K562 (cell line): ENCODE data around the gene GLI3. TPM values are rescaled to one million over a fixed set of nuclear protein-coding genes. Genes with fewer than 3 reads are reported as not detected.

ENCODE experiments used
- ATAC-seq: fragments of 200-7000 bp; cut with Tn5 transposase; 3 replicates; pipeline ENCODE4 v1.9.1; 2020; ENCODE audit warnings: moderate library complexity
- BruUV-seq: library from RNA; stranded (reverse); fragments of 400-500 nt; replicated peaks from 2 replicates; lab custom pipeline; 2021; lab: Mats Ljungman, UMichigan
- CTCF ChIA-PET: fragments of 300-600 bp; formaldehyde crosslinking; extraction: SDS; loops from one replicate; lab custom pipeline; 2021; ENCODE audit warnings: low intra/inter-chr PET ratio; lab: Yijun Ruan, JAX
- POLR2A ChIA-PET: fragments of 300-600, 350-650 bp; sonication (Branson Sonifier 250); formaldehyde crosslinking; extraction: SDS; loops from one replicate; lab custom pipeline; 2021; ENCODE audit warnings: antibody characterized with exemption, inconsistent platforms; lab: Yijun Ruan, JAX
- DNase-seq, 4 experiments: peaks; one replicate each; pipeline versions ENCODE4 v3.0.0 to v3.0.0-alpha.2; 2011 to 2018; ENCODE audit warnings: low spot score in 3 of 4, mixed read lengths in 3 of 4; ENCODE audit errors: extremely low read depth in 1 of 4
- FAIRE-seq: peaks from 2 replicates; lab custom pipeline; 2011; peaks lifted over from hg19 to GRCh38; lab: Jason Lieb, UNC
- H2AFZ ChIP-seq: 2 replicates; pipeline ENCODE4 v1.6.0; 2011; ENCODE audit warnings: low read depth, low read length, control low read depth, inconsistent platforms
- H3K27ac ChIP-seq: fragments of 200-600 bp; 3 replicates; pipeline ENCODE4 v1.8.0; 2011; ENCODE audit warnings: low read depth, mild to moderate bottlenecking, control low read depth, inconsistent platforms, low read length, moderate library complexity, mixed read lengths; ENCODE audit errors: extremely low read depth
- H3K27me3 ChIP-seq, 2 experiments: fragments of 300-600 bp in 1 of 2; 2 replicates in 1 of 2; 3 replicates in 1 of 2; pipeline versions ENCODE4 v1.6.0 to v1.8.0; 2011; ENCODE audit warnings: inconsistent platforms in 2 of 2, low read length in 2 of 2, mild to moderate bottlenecking in 1 of 2, mixed read lengths in 1 of 2, moderate library complexity in 1 of 2; ENCODE audit not compliant: control insufficient read depth in 2 of 2, insufficient read depth in 2 of 2
- H3K36me3 ChIP-seq: fragments of 300-600 bp; 3 replicates; pipeline ENCODE4 v1.8.0; 2011; ENCODE audit warnings: mild to moderate bottlenecking, low read length, inconsistent platforms; ENCODE audit not compliant: control insufficient read depth, insufficient read depth
- H3K4me1 ChIP-seq, 2 experiments: fragments of 200-600 bp in 1 of 2; replicated peaks in 1 of 2; 2 replicates in 1 of 2; 3 replicates in 1 of 2; pipeline versions ENCODE4 v1.5.1 to v1.8.0; 2011; ENCODE audit warnings: inconsistent platforms in 2 of 2, low read length in 2 of 2, mild to moderate bottlenecking in 1 of 2, mixed read lengths in 1 of 2, moderate library complexity in 1 of 2; ENCODE audit not compliant: control insufficient read depth in 2 of 2, insufficient read depth in 2 of 2
- H3K4me2 ChIP-seq: 2 replicates; pipeline ENCODE4 v1.6.1; 2011; ENCODE audit warnings: low read length, control low read depth, inconsistent platforms, mixed read lengths; ENCODE audit not compliant: insufficient read depth
- H3K4me3 ChIP-seq: fragments of 200-600 bp; sonication (generic), shearing (Covaris generic); 2 replicates; pipeline ENCODE4 v1.5.1; 2016; ENCODE audit warnings: control low read depth, inconsistent platforms
- H3K79me2 ChIP-seq: fragments of 200-600 bp; 3 replicates; pipeline ENCODE4 v1.8.0; 2011; ENCODE audit warnings: low read length, inconsistent platforms; ENCODE audit not compliant: control insufficient read depth, insufficient read depth
- H3K9ac ChIP-seq, 2 experiments: 2 replicates each; pipeline versions ENCODE4 v1.6.0 to v1.6.1; 2011; ENCODE audit warnings: low read depth in 2 of 2, low read length in 2 of 2, control low read depth in 1 of 2, inconsistent platforms in 1 of 2, mild to moderate bottlenecking in 1 of 2, mixed read lengths in 1 of 2; ENCODE audit not compliant: insufficient read depth in 1 of 2
- H3K9me1 ChIP-seq: one replicate; pipeline ENCODE4 v1.6.0; 2011; ENCODE audit warnings: inconsistent platforms, mild to moderate bottlenecking, low read length, moderate library complexity; ENCODE audit not compliant: control insufficient read depth, insufficient read depth
- H3K9me3 ChIP-seq: replicated peaks from 2 replicates; pipeline ENCODE4 v1.5.1; 2011; ENCODE audit warnings: low read depth, low read length, inconsistent platforms; ENCODE audit not compliant: control insufficient read depth, insufficient read depth
- H4K20me1 ChIP-seq: replicated peaks from 2 replicates; pipeline ENCODE4 v1.6.1; 2011; ENCODE audit warnings: low read length, inconsistent platforms, mixed read lengths; ENCODE audit not compliant: control insufficient read depth, insufficient read depth
- BRCA1 ChIP-seq, 2 experiments: fragments of 450-650 bp in 1 of 2; sonication (generic) in 1 of 2; formaldehyde crosslinking in 1 of 2; IDR thresholded peaks; 2 replicates each; pipeline versions ENCODE4 v1.5.0 to v1.6.1; 2017 to 2020; ENCODE audit warnings: mild to moderate bottlenecking in 1 of 2, missing genetic modification reagents in 1 of 2
- CC2D1A ChIP-seq: fragments of 450-650 bp; IDR thresholded peaks from 2 replicates; pipeline ENCODE4 v1.6.1; 2017; ENCODE audit warnings: mild to moderate bottlenecking
- CTBP1 ChIP-seq: fragments of 450-650 bp; IDR thresholded peaks from 2 replicates; pipeline ENCODE4 v1.6.1; 2016; ENCODE audit warnings: borderline replicate concordance
- DNMT1 ChIP-seq: fragments of 450-650 bp; IDR thresholded peaks from 2 replicates; pipeline ENCODE4 v1.6.1; 2016; ENCODE audit warnings: antibody characterized with exemption, mild to moderate bottlenecking
- E2F8 ChIP-seq: fragments of 450-650 bp; IDR thresholded peaks from 2 replicates; pipeline ENCODE4 v1.7.1; 2018; ENCODE audit warnings: mild to moderate bottlenecking, low read depth; ENCODE audit not compliant: partially characterized antibody
- FOXA1 ChIP-seq: fragments of 450-650 bp; IDR thresholded peaks from 2 replicates; pipeline ENCODE4 v1.6.1; 2016; ENCODE audit warnings: mild to moderate bottlenecking, borderline replicate concordance
- XRCC3 ChIP-seq: fragments of 450-650 bp; IDR thresholded peaks from 2 replicates; pipeline ENCODE4 v1.6.1; 2017; ENCODE audit warnings: mild to moderate bottlenecking, moderate library complexity
- ZNF197 ChIP-seq: fragments of 200-800 bp; sonication (Bioruptor generic); IDR thresholded peaks from 2 replicates; pipeline ENCODE4 v1.6.1; 2016; ENCODE audit warnings: low read depth, missing genetic modification characterization, missing compliant biosample characterization
- ZNF318 ChIP-seq, 2 experiments: fragments of 450-650 bp; IDR thresholded peaks; 2 replicates each; pipeline ENCODE4 v1.6.1; 2016; ENCODE audit warnings: mild to moderate bottlenecking in 2 of 2, borderline replicate concordance in 1 of 2, low read depth in 1 of 2, moderate library complexity in 1 of 2
- ZNF696 ChIP-seq: fragments of 250-450 bp; sonication (Bioruptor Pico); conservative IDR thresholded peaks from 2 replicates; pipeline ENCODE4 v1.4.0; 2020; ENCODE audit warnings: mild to moderate bottlenecking, moderate library complexity
- WGBS: fragments of 100-300 bp; shearing (Covaris generic); methylation state at CpG from one replicate; pipeline ENCODE4 v1.1.6; 2016; ENCODE audit warnings: low coverage, mixed read lengths; ENCODE audit not compliant: insufficient coverage; ENCODE audit errors: missing lambda C conversion rate; 5-methylcytosine and 5-hydroxymethylcytosine counted together
- in situ Hi-C: fragments of 300-500 bp; cut with MboI; formaldehyde crosslinking; loops from 4 replicates; pipeline ENCODE4 v1.15.0; 2018; ENCODE audit warnings: inconsistent platforms, mixed read lengths
- intact Hi-C: fragments of 100-400 bp; cut with micrococcal nuclease; formaldehyde crosslinking; loops from 2 replicates; pipeline ENCODE4 v1.14.2; 2022
- polyA plus RNA-seq, 8 experiments: library from polyadenylated mRNA; depleted of rRNA in 4 of 8; stranded (reverse) in 5 of 8; unstranded in 3 of 8; fragments of >200 nt; fragmentation: Nextera tagmentation in 2 of 8; fragmentation: Illumina TruSeq in 1 of 8; extraction: Ambion mirVana in 2 of 8; extraction: Trizol in 1 of 8; gene quantifications; 2 replicates each; pipeline versions ENCODE4 v1.2.1 to v1.2.3, GENCODE V29; 2011 to 2014; ENCODE audit warnings: inconsistent platforms in 1 of 8, missing spikeins in 1 of 8
- total RNA-seq, 7 experiments: library from RNA; depleted of rRNA in 6 of 7; stranded (reverse); fragments of >200 nt in 6 of 7; fragmentation: Illumina TruSeq in 2 of 7; extraction: Trizol in 2 of 7; gene quantifications; 2 replicates each; pipeline versions ENCODE4 v1.2.1 to v1.2.3, GENCODE V29; 2011 to 2021; ENCODE audit warnings: low replicate concordance in 1 of 7

Gene GLI3
- total and polyA plus RNA-seq, 9 of the 15 experiments (the other 6 are each of a cell fraction or from before 2014, with no cell fraction given), result 0.01 to 0.18 (median 0.07) TPM; not detected in 6

- DNase-seq, result no peak
- no peak for TF ChIP-seq CC2D1A
- TF ChIP-seq CTBP1, result no peak
- TF ChIP-seq ZNF197 (CRISPR knock-in tag), result no peak
- TF ChIP-seq FOXA1, result no peak
- no peak for TF ChIP-seq DNMT1
- TF ChIP-seq ZNF318 (IDR thresholded peaks at IDR 0.05; ENCODE audit: borderline replicate concordance in 1 of 2, low read depth in 1 of 2), result no peak
- TF ChIP-seq ZNF696 (CRISPR knock-in tag), result no peak
- no peak for TF ChIP-seq XRCC3
- no peak for TF ChIP-seq E2F8
- TF ChIP-seq BRCA1 (IDR thresholded peaks at IDR 0.05), result no peak
- no peak for TF ChIP-seq BRCA1 (CRISPR knock-in tag; IDR thresholded peaks at IDR 0.05)
Measured at GRCh38 chr7:41911792-41912191, 325.2 kb downstream of the GLI3 start.

More at GRCh38 chr7:41911792-41912191, 325.2 kb downstream of the GLI3 start:
- Histone ChIP-seq H3K9me1 (no peaks in the 10 kb centered on the region), H3K4me1 (no peaks in the 10 kb centered on the region), H3K27me3 (no peaks in the 10 kb centered on the region), H3K27ac (no peak overlapping the region), H2AFZ (no peak overlapping the region), H3K36me3 (no peaks in the 10 kb centered on the region), H3K4me3 (no peak overlapping the region), H3K9ac (no peak overlapping the region), H3K9me3 (no peaks in the 10 kb centered on the region), H3K79me2 (no peaks in the 10 kb centered on the region), H3K4me2 (no peak overlapping the region), H4K20me1 (no peaks in the 10 kb centered on the region)
- ATAC-seq, result no peak
- no peak for FAIRE-seq
- ChIA-PET CTCF (no interaction called here), POLR2A (no interaction called here)
- in situ Hi-C loops, result no loop called here
- no TSS peak for BruUV-seq
- intact Hi-C loops, result no loop called here
- 0% methylated on average over 2 of the region's 2 CpGs for WGBS
